ENCODE data around the gene MTHFD1L.

- TF ChIP-seq CTCF (IDR thresholded peaks at IDR 0.05) (no peak), POLR2A (IDR thresholded peaks at IDR 0.05) (no peak)
Observed at GRCh38 chr6:150905769-150906168, 40.3 kb downstream of the MTHFD1L start.

Measured in Peyer's patch (tissue), 4 donors.